HG02588 (cell line): Measurements from ENCODE around the gene CACHD1.
"Not testable (repeated sequence)": the region's sequence is repeated elsewhere in the genome, so short reads cannot be mapped to it uniquely, and the experiment has no call there.

Source experiments
- ATAC-seq: cut with Tn5 transposase; IDR thresholded peaks from one replicate; pipeline ENCODE4 v1.9.1; 2021; ENCODE audit warnings: mild to moderate bottlenecking, moderate library complexity; ENCODE audit not compliant: unreplicated experiment

CACHD1 gene

GRCh38 chr1:64495878-64496277 lies 25.9 kb downstream of the CACHD1 start:
- ATAC-seq, result no peak

GRCh38 chr1:64496606-64497005 lies 26.7 kb downstream of the CACHD1 start:
- ATAC-seq, result no peak

GRCh38 chr1:64497088-64497883 lies 27.4 kb downstream of the CACHD1 start:
- no peak for ATAC-seq

GRCh38 chr1:64498325-64498724 lies 28.4 kb downstream of the CACHD1 start:
- no peak for ATAC-seq

- ATAC-seq, result no peak
Observed at GRCh38 chr1:64499011-64499410, 29.1 kb downstream of the CACHD1 start.

GRCh38 chr1:64499966-64500365 lies 30.0 kb downstream of the CACHD1 start:
- ATAC-seq, result no peak

GRCh38 chr1:64502083-64502482 lies 32.2 kb downstream of the CACHD1 start:
- ATAC-seq, result no peak

- ATAC-seq, result no peak
Observed at GRCh38 chr1:64502931-64503330, 33.0 kb downstream of the CACHD1 start.

GRCh38 chr1:64505232-64505943 lies 35.5 kb downstream of the CACHD1 start:
- ATAC-seq, result no peak

- no peak for ATAC-seq
Observed at GRCh38 chr1:64505944-64506655, 36.2 kb downstream of the CACHD1 start.

GRCh38 chr1:64508629-64509028 lies 38.7 kb downstream of the CACHD1 start:
- no peak for ATAC-seq

GRCh38 chr1:64511044-64511443 lies 41.1 kb downstream of the CACHD1 start:
- ATAC-seq, result no peak

- not testable (repeated sequence) for ATAC-seq
Observed at GRCh38 chr1:64512206-64512605, 42.3 kb downstream of the CACHD1 start.

GRCh38 chr1:64513545-64513944 lies 43.6 kb downstream of the CACHD1 start:
- ATAC-seq, result no peak

- ATAC-seq, result no peak
Observed at GRCh38 chr1:64514197-64514765, 44.4 kb downstream of the CACHD1 start.

- ATAC-seq, result no peak
Observed at GRCh38 chr1:64515427-64515826, 45.5 kb downstream of the CACHD1 start.

- ATAC-seq, result no peak
Observed at GRCh38 chr1:64516301-64516700, 46.4 kb downstream of the CACHD1 start.

GRCh38 chr1:64516803-64517568 lies 47.1 kb downstream of the CACHD1 start:
- no peak for ATAC-seq

GRCh38 chr1:64517640-64518039 lies 47.7 kb downstream of the CACHD1 start:
- no peak for ATAC-seq

GRCh38 chr1:64518692-64519481 lies 49.0 kb downstream of the CACHD1 start:
- no peak for ATAC-seq
